ENCODE measurements around the gene CCR9.
A peak's percentile ranks its signal among the peaks of the same experiment; 100 is the strongest.

The CCR9 gene

DNA sequence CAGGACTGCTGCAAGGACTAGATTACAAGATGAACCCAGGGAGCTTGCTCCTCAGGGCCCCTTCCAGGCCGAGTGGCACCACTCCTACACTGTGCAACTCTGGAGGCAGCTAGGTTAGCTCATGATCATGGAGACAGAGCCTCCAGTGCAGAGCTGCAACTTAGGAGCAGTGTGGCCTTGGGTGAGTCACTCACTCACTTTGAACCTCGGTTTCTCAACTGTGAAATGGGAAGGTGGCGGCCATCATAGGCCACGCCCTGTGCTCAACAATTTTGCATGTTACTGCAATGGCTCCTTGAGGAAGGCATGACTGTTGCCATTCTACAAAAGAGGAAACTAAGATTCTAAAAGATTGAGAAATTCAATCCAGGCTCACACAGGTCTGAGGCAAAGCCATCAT is 45.8 kb downstream of the CCR9 start:
- DNase-seq (ENCODE audit: insufficient read length, low spot score), result no peak
- no peak for FAIRE-seq

DNA sequence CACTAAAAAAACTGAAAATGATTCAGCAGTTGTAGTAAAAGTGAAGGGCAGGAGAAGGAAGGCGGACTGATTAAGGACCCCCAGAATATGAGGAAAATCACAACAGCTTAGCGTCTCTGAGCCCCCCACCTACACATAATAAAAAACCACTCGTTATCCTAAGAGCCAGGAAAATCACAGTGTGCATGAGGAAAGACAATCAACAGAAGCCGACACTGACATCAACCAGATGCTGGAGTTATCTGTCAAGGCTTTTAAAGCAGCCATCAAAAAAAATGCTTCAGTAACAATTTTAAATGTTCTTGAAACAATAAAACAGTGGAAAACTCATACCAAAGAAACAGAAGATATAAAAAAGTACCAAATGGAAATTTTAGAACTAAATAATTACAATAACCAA is 47.2 kb downstream of the CCR9 start:
- FAIRE-seq, result no peak
- no peak for DNase-seq (ENCODE audit: insufficient read length, low spot score)

DNA sequence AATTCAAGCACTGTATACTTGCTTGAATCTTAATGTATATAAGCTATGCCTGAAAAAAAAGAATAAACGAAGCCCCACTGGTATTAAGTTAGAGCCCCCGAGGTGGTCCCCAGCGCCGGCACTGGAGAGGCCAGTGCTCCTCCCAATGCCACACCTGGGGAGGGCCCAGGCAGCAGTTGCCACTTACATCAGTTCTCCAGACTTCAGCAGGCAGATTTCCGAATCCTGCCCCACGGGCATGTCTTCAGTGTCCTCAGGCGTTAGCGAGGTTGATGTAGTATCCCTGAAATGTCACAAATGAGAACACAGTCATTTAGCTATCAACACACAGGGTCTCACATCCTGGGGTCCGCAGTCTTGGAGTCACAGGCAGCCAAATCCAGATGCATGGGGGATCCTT is 49.9 kb downstream of the CCR9 start:
- DNase-seq (ENCODE audit: insufficient read length, low spot score), result no peak
- no peak for FAIRE-seq

DNA sequence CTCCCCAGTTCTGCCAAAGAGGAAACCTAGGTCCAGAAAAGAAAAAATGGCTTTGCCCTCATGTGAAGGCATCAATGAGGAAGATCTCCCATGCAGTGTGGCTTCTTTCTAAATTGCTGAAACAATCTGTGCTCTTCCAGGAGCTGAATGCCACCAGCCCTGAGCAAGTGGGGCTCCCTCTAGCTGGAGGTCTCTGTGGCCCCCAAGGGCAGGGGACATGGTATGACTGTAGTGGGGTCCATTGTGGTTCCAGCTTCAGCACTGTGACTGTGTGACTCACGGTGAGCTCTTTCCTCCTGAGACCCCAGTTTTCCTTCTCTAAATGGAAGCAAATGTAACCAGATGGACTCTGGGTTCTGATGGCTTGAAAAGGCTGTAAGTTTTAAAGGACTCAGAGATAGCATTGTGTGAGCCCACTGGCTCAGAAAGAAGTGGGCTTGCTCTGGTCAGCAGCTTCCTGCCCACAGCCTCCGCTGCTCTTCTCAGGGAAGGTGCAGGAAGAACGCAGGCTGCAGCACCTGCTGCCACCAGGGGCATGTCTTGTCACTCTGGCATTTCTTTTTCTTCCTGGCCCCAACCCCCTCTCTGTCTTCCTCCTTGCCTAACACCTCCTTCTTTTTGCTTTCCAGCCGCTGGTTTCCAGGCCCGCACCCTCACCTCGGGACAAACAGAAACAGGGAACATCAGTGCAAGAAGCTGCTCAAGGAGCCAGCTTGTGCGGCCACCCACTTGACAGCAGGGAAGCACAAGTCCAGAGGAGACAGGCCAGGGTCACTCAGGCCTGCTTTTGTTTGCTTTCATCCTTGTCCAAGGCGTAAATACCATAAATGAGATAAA is 51.1 kb downstream of the CCR9 start:
- DNase-seq (ENCODE audit: insufficient read length, low spot score), result no peak
- no peak for FAIRE-seq

DNA sequence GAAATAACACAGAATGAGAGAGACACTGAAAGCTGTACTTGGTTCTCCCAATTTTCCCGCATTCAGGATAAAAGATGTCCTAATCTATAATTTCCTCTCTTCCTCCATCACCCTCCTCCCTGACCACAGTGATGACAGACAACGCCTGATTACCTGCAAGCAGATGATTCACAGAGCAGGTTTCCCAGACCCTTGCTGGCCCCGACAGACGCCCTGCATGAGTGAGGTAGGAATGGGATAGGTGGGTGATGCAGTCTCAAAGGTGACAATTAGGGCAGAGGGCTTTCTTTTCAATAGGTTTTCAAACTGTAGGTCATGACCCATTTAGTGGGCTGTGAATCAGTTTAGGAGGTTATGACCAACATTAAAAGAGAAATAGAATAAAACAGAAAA is 51.7 kb downstream of the CCR9 start:
- DNase-seq (ENCODE audit: insufficient read length, low spot score) (no peak), FAIRE-seq (no peak)

DNA sequence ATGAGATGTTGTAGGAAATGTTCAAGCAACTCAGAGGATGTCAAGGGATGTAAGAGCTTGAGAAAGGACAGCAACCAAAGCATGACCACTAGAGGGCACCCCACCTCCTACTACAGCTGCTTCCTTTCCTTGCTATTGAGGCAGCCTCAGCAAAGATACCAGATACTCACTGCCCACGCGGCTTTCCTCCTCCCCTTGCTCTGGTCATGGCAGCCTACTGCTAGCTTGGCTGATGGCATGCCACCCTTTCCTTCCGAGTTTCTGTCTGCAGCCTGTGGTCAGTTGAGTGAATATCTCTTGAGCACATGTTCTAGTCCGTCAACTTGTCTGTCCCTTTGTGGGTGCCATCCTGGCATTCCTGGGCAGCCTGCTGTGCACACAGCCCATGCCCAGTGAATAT is 52.5 kb downstream of the CCR9 start:
- FAIRE-seq (peak; percentile 93), DNase-seq (ENCODE audit: insufficient read length, low spot score) (peak; percentile 69)

DNA sequence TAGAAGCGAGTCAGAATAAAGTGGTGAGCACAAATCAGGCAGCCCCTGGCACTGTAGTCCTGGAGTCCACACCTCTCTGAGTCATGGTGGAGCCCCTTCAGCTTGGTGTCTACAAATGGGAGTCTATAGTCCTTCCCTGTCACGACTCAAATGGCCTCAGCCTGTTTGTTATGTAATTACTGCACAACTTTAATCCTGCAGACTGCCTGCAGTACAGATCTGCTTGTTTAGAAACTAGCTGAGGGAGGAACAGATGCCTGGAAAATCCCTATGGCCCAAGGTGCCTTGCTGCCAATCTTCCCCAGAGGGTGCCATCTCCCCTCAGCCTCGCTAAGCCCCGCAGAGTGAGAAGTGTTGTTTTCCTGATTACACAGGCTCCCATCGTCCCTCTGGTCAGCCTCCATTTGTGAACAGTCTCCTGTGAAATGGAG is 53.0 kb downstream of the CCR9 start:
- DNase-seq (ENCODE audit: insufficient read length, low spot score), result no peak
- FAIRE-seq, result no peak

DNA sequence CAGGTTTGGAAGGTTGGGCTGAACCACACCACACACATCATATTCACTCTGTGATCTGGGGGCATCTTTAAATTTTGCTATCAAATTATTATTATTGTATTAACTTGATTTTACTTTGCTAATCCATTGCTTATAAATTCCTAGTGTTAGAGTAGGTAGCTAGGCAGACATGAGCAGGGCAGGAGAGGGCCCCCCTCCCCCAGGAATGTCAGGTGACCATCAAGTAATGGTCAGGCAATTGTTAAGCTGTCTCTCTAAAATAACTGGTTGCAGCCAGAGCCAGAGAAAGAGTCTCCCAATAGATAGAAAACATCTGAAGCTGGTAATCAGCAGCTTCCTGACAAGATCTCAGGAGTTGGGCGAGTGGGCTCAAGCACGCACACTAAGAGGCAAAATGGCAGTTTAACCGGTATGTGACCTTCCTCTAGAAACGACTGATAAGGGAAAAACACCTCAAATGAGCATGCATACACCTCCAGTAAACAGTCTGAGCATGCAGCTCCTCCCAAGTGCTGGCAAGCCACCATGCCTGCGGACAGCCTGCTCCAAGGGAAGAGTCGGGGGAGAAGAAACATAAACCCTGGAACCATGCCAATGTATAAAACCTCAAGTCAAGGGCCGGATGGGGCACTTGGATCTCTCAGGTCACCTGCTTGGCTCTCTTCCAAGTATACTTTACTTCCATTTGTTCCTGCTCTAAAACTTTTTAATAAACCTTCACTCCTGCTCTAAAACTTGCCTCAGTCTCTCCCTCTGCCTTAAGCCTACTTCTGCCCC is 53.8 kb downstream of the CCR9 start:
- FAIRE-seq (no peak), DNase-seq (ENCODE audit: insufficient read length, low spot score) (no peak)

DNA sequence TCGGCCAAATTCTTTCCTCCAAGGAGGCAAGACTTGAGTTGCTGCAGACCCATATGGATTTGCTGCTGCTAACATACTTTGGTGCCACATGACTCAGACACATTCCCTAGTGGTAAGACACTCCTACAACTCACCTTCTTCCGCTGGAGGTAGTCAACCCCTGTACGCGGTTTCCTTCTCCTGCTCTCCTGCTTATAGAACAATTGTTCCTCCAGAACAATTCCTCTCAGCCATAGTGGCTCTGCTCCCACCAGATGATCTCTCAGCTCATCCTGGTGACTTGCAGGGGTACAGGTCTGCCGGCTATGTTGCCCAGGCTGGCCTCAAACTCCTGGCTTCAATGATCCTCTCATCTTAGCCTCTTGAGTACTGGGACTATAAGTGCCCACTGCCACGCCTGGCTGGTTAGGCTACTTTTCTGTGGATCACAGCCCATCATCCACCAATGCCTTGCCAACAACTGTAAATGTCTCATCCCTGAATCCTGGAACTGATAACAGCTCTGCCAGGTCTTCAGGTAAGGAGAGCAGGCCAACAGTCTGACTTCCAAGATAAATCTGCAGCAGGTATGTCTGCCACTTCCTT is 54.5 kb downstream of the CCR9 start:
- no peak for FAIRE-seq
- DNase-seq (ENCODE audit: insufficient read length, low spot score), result no peak

DNA sequence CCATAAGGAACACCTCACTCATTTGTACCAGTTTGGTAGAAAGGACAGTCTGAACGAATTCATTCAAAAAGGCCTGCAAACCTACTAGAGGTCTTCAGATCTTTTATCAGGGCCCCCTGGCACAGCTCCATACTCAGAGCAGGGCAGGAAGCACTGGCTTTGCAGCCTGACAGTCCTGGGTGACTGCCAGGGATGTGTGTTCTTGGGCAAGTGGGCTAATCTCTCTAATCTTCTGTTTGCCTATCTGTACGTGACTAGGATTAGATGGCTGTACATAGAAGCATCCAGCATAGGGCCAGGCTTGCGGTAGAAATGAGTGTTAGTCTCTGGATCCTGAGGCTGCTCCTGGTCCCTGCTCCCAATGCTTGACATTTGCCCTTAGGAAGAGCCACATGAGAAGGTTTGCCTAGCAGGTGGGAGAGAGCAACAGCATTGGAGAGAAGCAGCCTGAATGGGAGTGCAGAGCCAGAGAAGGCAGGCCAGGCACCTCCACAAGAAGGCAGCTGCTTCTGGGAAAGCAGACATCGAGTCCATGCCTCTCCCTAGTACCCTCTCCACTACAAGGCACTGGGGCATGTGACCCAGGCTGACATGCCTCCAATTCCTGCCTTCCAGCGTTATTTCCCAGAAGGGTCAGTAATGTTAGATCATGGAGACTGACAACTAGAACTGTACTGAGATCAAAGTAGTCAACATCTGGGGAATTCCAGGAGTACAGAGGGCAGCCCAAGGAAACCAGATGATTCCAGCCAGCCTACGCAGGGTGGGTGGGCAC is 55.9 kb downstream of the CCR9 start:
- DNase-seq (ENCODE audit: insufficient read length, low spot score), result no peak

DNA sequence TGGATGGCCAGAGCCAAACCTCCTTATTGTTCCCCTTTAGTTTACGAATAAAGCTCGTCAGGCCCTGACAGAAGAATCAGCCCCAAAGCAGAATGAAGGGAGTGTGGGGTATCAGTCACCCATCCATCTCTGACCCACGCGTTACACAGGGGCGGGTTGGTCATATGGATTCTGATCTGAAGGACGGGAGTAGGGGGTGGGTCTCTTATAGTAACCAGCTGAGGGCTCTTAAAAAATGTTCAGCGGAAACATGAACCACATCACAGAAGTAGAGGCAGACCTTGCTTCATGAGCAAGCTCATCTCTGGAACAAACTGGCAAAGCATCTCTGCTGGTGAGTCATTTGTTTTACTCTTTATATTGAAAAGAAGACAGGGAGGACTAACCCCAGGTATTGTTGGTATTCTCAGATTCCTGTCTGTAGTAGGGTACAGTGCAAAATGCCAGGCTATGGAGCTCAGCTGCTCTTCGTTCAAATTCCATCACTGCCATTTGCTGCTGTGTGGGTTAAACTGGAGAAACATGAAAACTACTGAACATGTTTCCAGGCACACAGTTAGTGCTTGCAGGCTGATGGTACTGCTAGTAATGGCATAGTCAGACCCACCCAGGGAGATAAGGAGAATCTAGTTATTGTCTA is 57.0 kb downstream of the CCR9 start, which contains the start of gene CXCR6:
Gene CXCR6 (plus strand): TSS at position 258 of the 640 bp plus-strand sequence. CDS start 3,018 bp downstream, outside the sequence.
- FAIRE-seq, result no peak

More for the DNA sequence above, 55.9 kb downstream of the CCR9 start:
- FAIRE-seq, result no peak

DNA sequence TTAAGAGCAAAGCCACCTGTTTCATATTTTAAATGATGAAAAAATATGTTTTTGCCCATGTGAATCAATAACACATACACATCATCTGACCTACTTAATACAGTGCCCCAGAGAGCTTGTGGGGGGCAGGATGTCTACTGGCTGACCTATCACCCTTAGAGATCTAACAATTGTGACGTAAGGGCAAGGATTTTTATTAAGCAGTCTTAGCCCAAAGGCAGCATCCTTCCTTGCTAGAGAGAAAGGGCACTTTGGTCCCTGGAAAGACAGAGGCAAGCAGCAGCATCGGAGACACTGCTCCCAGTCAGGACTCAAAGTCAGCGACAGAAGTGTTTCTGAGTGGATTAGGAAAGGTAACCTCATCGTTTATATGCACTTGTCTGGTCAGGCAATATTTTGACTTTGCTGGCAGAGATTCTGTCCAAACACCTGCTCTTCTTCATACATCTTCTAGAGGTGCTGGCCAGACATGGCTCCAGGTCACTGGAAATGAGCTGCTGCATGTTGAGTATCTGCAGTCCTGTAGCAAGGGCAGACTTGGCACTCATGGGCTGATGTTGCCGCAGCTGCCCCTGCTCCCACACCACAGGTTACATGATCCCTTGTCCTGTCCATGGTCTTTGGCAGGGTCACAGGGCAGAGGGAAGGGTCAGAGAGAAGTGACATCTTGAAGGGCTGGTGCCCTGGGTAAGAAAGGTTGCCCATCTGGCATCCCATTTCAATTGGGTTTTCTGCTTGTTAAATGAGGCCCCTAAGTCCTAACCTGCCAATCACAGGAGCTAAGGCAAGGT is 58.7 kb downstream of the CCR9 start:
- no peak for FAIRE-seq
- DNase-seq (ENCODE audit: insufficient read length, low spot score), result no peak

More for the DNA sequence above, 57.0 kb downstream of the CCR9 start, which contains the start of gene CXCR6:
- DNase-seq (ENCODE audit: insufficient read length, low spot score), result no peak

DNA sequence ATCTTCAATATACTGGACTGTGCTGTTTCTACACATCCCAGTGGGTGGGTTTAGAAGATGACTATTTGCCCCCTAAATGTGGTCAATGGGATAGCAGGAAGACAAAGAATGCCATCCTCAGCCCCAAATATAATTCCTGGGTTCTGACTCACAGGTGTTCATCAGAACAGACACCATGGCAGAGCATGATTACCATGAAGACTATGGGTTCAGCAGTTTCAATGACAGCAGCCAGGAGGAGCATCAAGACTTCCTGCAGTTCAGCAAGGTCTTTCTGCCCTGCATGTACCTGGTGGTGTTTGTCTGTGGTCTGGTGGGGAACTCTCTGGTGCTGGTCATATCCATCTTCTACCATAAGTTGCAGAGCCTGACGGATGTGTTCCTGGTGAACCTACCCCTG is 60.0 kb downstream of the CCR9 start:
- no peak for FAIRE-seq

DNA sequence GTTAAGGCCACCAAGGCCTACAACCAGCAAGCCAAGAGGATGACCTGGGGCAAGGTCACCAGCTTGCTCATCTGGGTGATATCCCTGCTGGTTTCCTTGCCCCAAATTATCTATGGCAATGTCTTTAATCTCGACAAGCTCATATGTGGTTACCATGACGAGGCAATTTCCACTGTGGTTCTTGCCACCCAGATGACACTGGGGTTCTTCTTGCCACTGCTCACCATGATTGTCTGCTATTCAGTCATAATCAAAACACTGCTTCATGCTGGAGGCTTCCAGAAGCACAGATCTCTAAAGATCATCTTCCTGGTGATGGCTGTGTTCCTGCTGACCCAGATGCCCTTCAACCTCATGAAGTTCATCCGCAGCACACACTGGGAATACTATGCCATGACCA is 60.5 kb downstream of the CCR9 start:
- DNase-seq (ENCODE audit: insufficient read length, low spot score) (no peak), FAIRE-seq (no peak)

More for the DNA sequence above, 60.0 kb downstream of the CCR9 start:
- DNase-seq (ENCODE audit: insufficient read length, low spot score), result no peak

DNA sequence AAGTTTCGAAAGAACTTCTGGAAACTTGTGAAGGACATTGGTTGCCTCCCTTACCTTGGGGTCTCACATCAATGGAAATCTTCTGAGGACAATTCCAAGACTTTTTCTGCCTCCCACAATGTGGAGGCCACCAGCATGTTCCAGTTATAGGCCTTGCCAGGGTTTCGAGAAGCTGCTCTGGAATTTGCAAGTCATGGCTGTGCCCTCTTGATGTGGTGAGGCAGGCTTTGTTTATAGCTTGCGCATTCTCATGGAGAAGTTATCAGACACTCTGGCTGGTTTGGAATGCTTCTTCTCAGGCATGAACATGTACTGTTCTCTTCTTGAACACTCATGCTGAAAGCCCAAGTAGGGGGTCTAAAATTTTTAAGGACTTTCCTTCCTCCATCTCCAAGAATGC is 61.0 kb downstream of the CCR9 start:
- FAIRE-seq (no peak), DNase-seq (ENCODE audit: insufficient read length, low spot score) (no peak)

DNA sequence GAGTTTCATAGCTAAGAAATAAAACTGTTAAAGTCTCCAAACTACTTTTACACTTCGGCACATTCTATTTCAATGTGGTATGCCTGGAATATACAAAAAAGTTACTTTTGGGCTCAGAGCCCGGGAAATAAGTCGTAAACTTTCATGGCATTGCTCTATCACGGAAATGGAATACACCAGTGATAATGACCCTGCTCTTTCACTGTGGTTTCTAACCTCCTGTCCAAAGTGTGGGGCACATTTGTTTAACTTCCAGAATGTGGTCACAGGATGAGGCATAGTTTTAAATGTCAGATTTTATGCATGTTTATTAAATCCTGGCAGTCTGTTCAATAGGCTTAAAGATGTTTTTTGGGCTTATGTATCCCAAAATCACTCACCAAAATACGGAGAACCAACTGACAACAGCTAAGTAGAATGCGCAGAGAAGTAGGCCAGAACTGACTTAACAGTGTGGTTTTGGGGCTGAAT is 62.0 kb downstream of the CCR9 start:
- DNase-seq (ENCODE audit: insufficient read length, low spot score) (no peak), FAIRE-seq (no peak)

DNA sequence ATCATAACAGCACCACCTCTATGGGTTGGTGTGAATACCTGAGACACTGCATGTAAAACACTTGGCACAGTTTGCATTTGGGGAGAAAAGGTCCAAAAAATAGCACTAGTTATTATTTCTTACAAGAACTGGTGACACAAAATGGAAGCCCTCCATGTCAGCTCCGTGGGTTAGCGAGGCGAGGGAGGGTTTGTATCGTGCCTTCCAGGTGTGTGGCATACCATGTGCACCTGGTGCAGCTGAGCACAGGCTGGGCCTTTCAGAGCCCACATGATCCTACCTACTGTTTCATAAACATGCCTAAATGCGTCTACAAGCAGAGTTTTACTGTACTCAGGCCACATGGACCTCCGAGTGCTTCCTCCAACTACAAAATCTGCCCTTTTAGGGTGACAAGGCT is 62.5 kb downstream of the CCR9 start:
- FAIRE-seq, result no peak
- no peak for DNase-seq (ENCODE audit: insufficient read length, low spot score)

DNA sequence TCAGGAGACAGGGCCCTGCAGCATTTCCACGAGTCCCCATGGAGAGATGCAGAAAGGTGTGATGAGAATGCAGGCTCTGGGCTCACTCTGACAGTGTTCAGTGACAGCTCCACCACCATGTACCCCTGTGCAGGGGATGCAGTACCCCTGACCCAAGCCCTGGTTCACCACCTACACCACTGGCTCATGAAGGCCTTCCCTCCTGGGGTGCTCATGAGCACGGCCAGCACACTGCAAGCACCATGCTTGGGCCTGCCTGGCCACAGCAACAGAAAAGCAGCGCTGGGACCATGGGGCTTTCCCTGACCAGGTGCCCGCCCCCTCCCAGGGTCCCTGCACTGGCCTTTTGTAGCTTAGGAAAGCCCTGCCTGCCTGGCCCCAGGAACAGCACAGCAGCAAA is 63.1 kb downstream of the CCR9 start:
- FAIRE-seq, result no peak
- no peak for DNase-seq (ENCODE audit: insufficient read length, low spot score)

DNA sequence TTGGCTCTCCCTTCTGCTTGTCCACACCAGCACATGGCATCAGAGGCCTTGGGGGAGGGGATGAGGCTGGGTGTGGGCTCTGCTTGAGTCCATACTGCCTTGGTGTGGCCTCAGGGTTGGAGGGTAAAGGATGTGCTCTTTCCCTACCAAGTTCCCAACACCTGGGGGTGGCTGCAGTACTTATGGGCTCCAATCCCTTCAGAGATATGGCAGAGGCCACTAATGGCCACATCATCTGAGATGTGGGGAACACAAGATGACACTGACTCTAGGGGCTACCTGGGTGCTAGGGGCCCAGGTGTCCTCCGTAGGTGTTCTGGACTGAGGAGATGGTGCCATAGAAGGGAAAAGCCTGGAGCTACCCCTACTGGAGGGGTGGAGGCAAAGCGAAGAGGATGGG is 63.8 kb downstream of the CCR9 start:
- FAIRE-seq (no peak), DNase-seq (ENCODE audit: insufficient read length, low spot score) (no peak)
